IPS-18c (cell line): ENCODE results near the gene BAIAP2L1.
"Not testable (repeated sequence)": the region's sequence is repeated elsewhere in the genome, so short reads cannot be mapped to it uniquely, and the experiment has no call there.

Experiments
- H3K4me3 ChIP-seq: 2 replicates; pipeline ENCODE4 v1.7.0; 2013; ENCODE audit warnings: low read depth, mild to moderate bottlenecking, low read length, moderate library complexity; ENCODE audit not compliant: insufficient read depth
- H3K9me3 ChIP-seq: one replicate; pipeline ENCODE4 v1.6.1; 2013; ENCODE audit warnings: mild to moderate bottlenecking, low read length, moderate library complexity; ENCODE audit not compliant: control insufficient read depth, insufficient read depth

The BAIAP2L1 gene

GRCh38 chr7:98339043-98339442 is 61.8 kb downstream of the BAIAP2L1 start:
- peaks cover 2% of the 10 kb centered on the region for H3K9me3 ChIP-seq
- no peak overlapping the region for H3K4me3 ChIP-seq

DNA sequence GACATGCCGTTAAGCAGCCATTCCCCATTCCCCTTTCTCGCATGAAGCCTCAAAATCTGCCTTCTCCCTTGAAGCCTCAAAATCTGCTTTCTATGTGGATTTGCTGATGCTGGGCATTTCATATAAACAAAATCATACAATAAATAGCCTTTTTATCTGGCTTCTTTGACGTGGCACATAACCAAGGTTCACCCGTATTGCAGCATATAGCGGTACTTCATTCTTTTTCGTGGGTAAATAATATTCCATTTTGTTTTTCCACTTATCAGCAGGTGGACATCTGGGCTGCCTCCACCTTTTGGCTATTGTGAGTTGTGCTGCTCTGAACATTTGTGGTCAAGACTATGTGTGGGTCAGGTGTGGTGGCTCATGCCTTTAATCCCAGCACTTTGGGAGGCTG is 62.4 kb downstream of the BAIAP2L1 start:
- H3K4me3 ChIP-seq, result no peak overlapping the region
- H3K9me3 ChIP-seq, result peaks cover 2% of the 10 kb centered on the region

DNA sequence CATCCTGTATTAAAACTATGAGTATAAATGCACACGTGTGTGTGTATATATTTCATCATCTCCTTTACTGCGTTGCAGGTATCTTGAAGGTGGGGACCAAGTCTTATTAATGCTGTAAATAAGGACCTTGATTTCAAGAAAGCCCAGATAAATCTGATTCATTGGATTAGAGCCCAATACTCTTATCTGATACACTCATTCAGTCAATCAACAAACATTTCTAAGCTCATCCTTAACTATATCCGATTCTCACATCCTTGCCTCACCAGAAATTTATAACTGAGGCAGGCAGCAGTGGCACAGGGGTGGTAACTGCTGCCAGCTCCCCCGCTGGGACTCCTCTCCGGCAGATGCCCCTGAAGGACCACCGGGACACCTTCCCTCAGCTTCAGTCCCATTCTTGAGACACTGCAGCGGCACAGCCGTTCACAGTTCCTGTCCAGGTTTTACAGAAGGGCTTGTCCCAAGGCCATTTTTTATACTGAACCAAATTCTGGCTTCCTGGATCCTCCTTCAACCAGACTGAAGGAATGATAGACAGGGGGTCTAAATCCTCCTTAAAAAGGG is 65.4 kb downstream of the BAIAP2L1 start:
- H3K9me3 ChIP-seq, result peaks cover 2% of the 10 kb centered on the region
- H3K4me3 ChIP-seq, result no peak overlapping the region

DNA sequence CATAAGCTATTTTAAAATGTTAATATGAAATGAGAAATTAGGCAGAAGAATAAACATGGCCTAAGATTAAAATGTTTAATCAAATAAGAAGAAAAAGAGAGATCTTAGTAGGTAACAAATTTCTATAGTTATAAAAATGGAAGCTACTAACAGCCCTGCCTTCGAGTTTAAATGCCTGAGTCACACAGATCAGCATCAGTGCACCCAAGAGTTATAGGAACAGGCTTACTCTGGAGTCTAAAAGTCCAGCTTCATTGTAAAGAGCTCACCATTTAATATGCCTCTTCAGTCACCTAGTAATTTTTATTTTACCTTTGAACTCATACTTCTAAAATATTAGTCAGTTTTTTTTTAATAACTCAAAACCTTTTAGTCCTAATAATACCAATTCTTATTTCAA is 66.8 kb downstream of the BAIAP2L1 start:
- no peak overlapping the region for H3K4me3 ChIP-seq
- peaks cover under 1% of the 10 kb centered on the region for H3K9me3 ChIP-seq

DNA sequence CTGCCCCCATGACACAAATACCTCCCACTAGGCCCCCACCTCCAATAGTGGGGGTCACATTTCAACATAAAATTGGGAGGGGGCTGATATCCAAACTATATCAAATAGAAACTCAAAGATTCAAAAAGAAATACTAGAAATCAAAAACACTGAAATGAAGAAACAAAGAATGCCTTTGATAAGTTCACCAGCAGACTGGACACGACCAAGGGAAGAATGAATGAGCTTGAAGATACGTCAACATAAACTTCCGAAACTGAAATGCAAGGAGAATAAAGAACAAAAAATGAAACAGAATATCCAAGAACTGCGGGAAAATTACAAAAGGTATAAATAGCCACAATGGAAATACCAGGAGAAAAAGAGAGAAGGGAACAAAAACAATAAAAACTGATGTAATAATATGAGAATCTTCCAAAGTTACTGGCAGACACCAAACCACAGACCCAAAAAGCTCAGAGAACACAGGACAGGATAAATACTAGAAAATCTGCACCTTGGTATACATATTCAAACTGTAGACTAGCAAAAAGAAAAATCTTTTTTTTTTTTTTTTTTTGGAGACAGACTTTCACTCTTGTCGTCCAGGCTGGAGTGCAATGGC is 69.9 kb downstream of the BAIAP2L1 start:
- Histone ChIP-seq H3K4me3 (no peak overlapping the region), H3K9me3 (no peaks in the 10 kb centered on the region)

GRCh38 chr7:98329791-98330373 is 71.0 kb downstream of the BAIAP2L1 start:
- Histone ChIP-seq H3K4me3 (no peak overlapping the region), H3K9me3 (no peaks in the 10 kb centered on the region)

DNA sequence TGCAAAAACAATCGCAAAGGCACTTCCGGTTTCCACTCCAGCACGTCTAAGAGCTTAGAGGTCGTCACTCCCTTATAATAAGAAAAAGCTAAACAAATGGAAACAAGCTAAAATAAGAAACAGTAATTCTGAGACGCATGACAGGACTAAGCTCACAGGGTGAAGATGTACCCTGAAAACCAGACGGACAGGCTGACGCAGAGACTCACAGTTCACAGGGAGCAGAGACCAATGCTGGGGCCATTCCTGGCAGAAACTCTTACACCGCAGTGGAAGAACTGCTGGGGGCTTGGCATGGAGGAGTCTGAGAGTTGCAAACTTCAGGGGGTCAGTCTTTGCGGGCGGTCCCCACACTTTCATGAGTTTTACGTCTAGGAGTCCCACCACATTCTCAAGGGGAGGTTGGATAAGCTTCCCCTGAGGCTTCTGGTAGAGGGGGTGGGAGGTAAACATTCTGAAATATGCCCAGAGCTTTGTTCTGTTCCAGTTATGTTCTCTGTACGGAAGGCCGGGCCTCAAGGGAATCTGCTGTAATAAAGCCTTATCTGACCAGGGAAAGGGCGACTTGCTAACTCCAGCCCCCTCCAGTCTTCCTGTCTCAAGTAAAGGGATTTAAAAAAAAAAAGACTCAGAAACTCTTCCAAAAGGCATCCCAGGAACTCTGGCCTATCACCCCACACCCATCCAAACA is 71.6 kb downstream of the BAIAP2L1 start:
- no peak overlapping the region for H3K4me3 ChIP-seq
- no peaks in the 10 kb centered on the region for H3K9me3 ChIP-seq

- no peak overlapping the region for H3K4me3 ChIP-seq
- no peaks in the 10 kb centered on the region for H3K9me3 ChIP-seq
Observed at GRCh38 chr7:98324782-98325181, 76.1 kb downstream of the BAIAP2L1 start.

DNA sequence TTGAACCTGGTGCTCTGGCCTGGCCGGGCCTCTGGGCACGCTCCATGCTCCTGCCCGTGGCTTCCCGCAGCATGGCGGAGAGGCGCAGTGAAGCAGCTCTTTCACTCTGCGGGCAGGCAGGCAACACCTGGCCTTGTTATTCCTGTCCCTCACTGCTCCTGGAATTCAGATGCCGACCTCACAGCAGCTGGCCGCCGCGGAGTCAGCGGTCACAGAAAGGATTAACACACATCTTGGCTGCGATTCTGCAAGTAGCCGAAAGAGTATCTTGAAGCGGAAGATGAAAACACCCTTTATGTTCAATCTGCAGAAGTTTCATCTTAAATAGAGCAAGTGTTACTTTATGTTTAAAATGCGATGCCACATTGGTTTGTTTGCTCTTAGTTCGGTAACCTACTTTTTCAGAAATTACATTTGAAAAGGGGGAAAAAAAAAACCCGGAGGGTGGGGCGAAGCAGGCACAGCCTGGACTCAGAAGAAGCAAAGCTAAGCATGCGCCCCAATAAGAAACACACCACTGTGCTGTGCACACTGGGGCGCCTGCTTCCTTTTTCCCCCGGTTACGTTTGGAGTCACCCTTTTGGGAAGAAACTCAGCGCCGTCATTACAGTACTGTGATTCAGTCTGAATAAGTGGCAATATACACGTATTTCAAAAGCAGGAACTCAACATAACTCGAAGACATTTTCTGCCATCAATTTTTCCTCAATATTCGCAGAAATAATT is 77.1 kb downstream of the BAIAP2L1 start:
- no peak overlapping the region for H3K4me3 ChIP-seq
- no peaks in the 10 kb centered on the region for H3K9me3 ChIP-seq

GRCh38 chr7:98322331-98323270 is 78.3 kb downstream of the BAIAP2L1 start:
- H3K4me3 ChIP-seq, result no peak overlapping the region

GRCh38 chr7:98321301-98321700 is 79.6 kb downstream of the BAIAP2L1 start:
- H3K4me3 ChIP-seq, result no peak overlapping the region
- H3K9me3 ChIP-seq, result no peaks in the 10 kb centered on the region

More at GRCh38 chr7:98322331-98323270, 78.3 kb downstream of the BAIAP2L1 start:
- H3K9me3 ChIP-seq, result no peaks in the 10 kb centered on the region

GRCh38 chr7:98319176-98319575 is 81.7 kb downstream of the BAIAP2L1 start:
- H3K4me3 ChIP-seq, result no peak overlapping the region
- no peaks in the 10 kb centered on the region for H3K9me3 ChIP-seq

- Histone ChIP-seq H3K9me3 (no peaks in the 10 kb centered on the region), H3K4me3 (no peak overlapping the region)
Observed at GRCh38 chr7:98317366-98318040, 83.4 kb downstream of the BAIAP2L1 start.

DNA sequence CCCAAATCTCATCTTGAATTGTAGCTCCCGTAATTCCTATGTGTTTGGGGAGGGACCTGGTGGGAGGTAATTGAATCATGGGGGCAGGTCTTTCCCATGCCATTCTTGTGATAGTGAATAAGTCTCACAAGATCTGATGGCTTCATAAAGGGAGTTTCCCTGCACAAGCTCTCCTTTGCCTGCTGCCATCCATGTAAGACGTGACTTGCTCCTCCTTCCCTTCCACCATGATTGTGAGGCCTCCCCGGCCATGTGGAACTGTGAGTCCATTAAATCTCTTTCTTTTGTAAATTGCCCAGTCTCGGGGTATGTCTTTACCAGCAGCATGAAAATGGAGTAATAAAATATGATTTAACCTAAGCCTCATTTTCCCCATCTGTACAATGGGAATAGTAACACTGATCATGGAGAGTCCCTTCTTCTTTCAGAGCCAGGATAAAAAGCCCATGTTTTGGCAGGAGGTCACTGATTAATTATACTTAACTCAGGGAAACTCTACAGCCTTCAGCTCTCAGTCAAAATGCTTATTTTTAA is 84.8 kb downstream of the BAIAP2L1 start:
- not testable (repeated sequence) for H3K9me3 ChIP-seq, H3K4me3 ChIP-seq

DNA sequence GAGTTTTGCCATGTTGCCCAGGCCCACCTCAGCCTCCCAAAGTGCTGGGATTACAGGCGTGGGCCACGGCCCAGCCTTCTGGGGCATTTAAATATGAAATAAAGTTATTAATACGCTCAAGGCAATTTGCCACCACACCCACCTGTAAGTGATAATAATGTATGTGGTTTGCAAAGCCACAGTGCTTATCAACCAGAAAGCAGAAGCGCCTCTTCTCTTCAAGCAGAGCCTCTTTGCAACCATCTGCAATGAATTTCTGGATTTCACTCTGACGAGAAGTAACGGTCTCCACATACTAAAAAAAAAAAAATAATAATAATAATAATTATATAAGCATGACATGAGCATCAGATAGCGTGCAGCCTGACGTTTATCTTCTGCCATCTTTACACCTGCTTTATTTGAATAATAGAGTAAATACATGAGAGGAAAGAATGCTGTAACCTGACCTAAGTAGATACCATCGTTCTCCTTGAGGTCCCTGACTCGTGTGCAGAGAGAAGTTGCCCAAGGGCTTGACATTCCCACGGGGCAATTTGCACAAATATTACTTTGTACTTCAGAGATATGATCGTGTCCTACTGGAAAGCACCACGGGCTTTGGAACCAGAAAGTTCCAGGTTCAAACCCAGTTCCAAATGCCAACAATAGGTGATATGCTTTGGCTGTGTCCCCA is 85.4 kb downstream of the BAIAP2L1 start:
- Histone ChIP-seq H3K9me3 (no peaks in the 10 kb centered on the region), H3K4me3 (no peak overlapping the region)
